Stomach (tissue), 9 donors: ENCODE results near the gene LSM12. TPM values are rescaled to one million over a fixed set of nuclear protein-coding genes. Genes with fewer than 3 reads are reported as not detected.

ENCODE experiments used
- DNase-seq, 2 donors: peaks; one replicate each; pipeline versions ENCODE4 v3.0.0 to v3.0.0-alpha.2; 2013 to 2019
- H3K27ac ChIP-seq, 5 donors: fragments of 200-600 bp in 4 of 5; sonication (generic) in 4 of 5; one replicate each; pipeline ENCODE4 v1.5.1; 2013 to 2019; ENCODE audit warnings: mild to moderate bottlenecking in 1 of 5, moderate library complexity in 1 of 5
- H3K27me3 ChIP-seq, 3 donors: fragments of 200-600 bp; sonication (generic); one replicate each; pipeline ENCODE4 v1.5.1; 2017 to 2019; ENCODE audit warnings: mixed run types in 1 of 3
- H3K36me3 ChIP-seq, 4 donors: fragments of 200-600 bp; sonication (generic); 1 replicate in 3 of 4; 2 replicates in 1 of 4; pipeline ENCODE4 v1.5.1; 2016 to 2019
- H3K4me1 ChIP-seq, 4 donors: fragments of 200-600 bp; sonication (generic); one replicate each; pipeline ENCODE4 v1.5.1; 2016 to 2019
- H3K4me3 ChIP-seq, 4 donors: fragments of 200-600 bp; sonication (generic) in 3 of 4; one replicate each; pipeline ENCODE4 v1.5.1; 2016 to 2019; ENCODE audit warnings: mild to moderate bottlenecking in 1 of 4
- H3K9me3 ChIP-seq, 4 donors: fragments of 200-600 bp; sonication (generic); one replicate each; pipeline ENCODE4 v1.5.1; 2016 to 2019
- CTCF ChIP-seq, 7 experiments: fragments of 450-650 bp in 4 of 7; fragments of 200-600 bp in 3 of 7; sonication (generic) in 3 of 7; IDR thresholded peaks; one replicate each; pipeline ENCODE4 v1.5.1; 2016 to 2019; ENCODE audit warnings: antibody characterized with exemption in 7 of 7, control low read depth in 2 of 7, mild to moderate bottlenecking in 1 of 7
- EP300 ChIP-seq: sonication (generic); formaldehyde crosslinking; IDR thresholded peaks from one replicate; pipeline ENCODE4 v1.6.1; 2017; ENCODE audit warnings: antibody characterized with exemption
- POLR2A ChIP-seq, 4 donors: fragments of 450-650 bp; IDR thresholded peaks; one replicate each; pipeline ENCODE4 v1.6.1; 2016; ENCODE audit warnings: antibody characterized with exemption in 4 of 4, control low read depth in 2 of 4, mild to moderate bottlenecking in 1 of 4, moderate library complexity in 1 of 4
- POLR2AphosphoS5 ChIP-seq, 3 donors: sonication (generic); formaldehyde crosslinking; IDR thresholded peaks; one replicate each; pipeline ENCODE4 v1.6.1; 2016; ENCODE audit warnings: antibody characterized with exemption in 3 of 3
- WGBS, 5 donors: extraction: QIAGEN DNeasy Blood & Tissue Kit in 3 of 5; methylation state at CpG; one replicate each; pipeline versions ENCODE4 v1.1.5 to v1.1.7; 2013 to 2018; 5-methylcytosine and 5-hydroxymethylcytosine counted together
- intact Hi-C: fragments of 100-400 bp; cut with DNase I; formaldehyde crosslinking; loops from one replicate; pipeline ENCODE4 v1.15.1; 2023; ENCODE audit warnings: low total_unique reads
- polyA plus RNA-seq, 3 donors: library from polyadenylated mRNA; stranded (reverse); fragments of 200-250 nt; gene quantifications; one replicate each; pipeline ENCODE4 v1.2.3, GENCODE V29; 2013
- total RNA-seq, 5 donors: library from RNA; depleted of rRNA; stranded (reverse); fragments of >200 nt; gene quantifications; one replicate each; pipeline versions ENCODE4 v1.1.0 to v1.2.3, GENCODE V29; 2014 to 2016
- donor health status: healthy with polysubstance abuse.
- donor health status: Bipolar disorder and iron deficiency.
- donor health status: healthy.

Gene LSM12
- total and polyA plus RNA-seq, 8 donors, result 19.8 to 34.5 (median 30.2) TPM

GRCh38 chr17:44071198-44071520 lies 4.7 kb upstream of the LSM12 start:
- H3K27me3 ChIP-seq, result no peaks in the 10 kb centered on the region
- WGBS, 5 donors, result 1% methylated on average over 3 of the region's 3 CpGs
- H3K4me1 ChIP-seq, result peaks cover 22 to 55% (median 36%) of the 10 kb centered on the region in 4 donors
- H3K27ac ChIP-seq, result peak overlapping the region; percentile 91 to 95 (median 93)
- no peak for TF ChIP-seq POLR2AphosphoS5 (IDR thresholded peaks at IDR 0.05)
- TF ChIP-seq EP300, result no peak
- no peak for TF ChIP-seq CTCF (IDR thresholded peaks at IDR 0.05)
- no peak for TF ChIP-seq POLR2A (IDR thresholded peaks at IDR 0.05)
- H3K9me3 ChIP-seq, result no peaks in the 10 kb centered on the region
- H3K36me3 ChIP-seq, result peaks cover 17 to 27% (median 20%) of the 10 kb centered on the region in 4 donors
- H3K4me3 ChIP-seq, result peak overlapping the region; percentile 67 to 79 (median 74)
- DNase-seq, result no peak
- intact Hi-C loops, result loop anchor here (5.0 kb wide), 1 partner anchor 41 kb away; no protein-coding TSS in a partner anchor

- Histone ChIP-seq H3K4me3 (peak within 1 kb of the TSS; percentile 67 to 79 (median 74)), H3K4me1 (peaks cover 22 to 59% (median 40%) of the 10 kb centered on the region in 4 donors), H3K36me3 (peaks cover 12 to 22% (median 15%) of the 10 kb centered on the region in 4 donors), H3K27ac (peak within 1 kb of the TSS; percentile 91 to 95 (median 93)), H3K9me3 (no peaks in the 10 kb centered on the region), H3K27me3 (no peaks in the 10 kb centered on the region)
- 0% methylated on average over 13 to 53 of the region's 53 CpGs for WGBS, 5 donors
- DNase-seq, result peak; percentile 95 to 99
- intact Hi-C loops, result loop anchor here (5.0 kb wide), 1 partner anchor 42 kb away; no protein-coding TSS in a partner anchor
- TF ChIP-seq POLR2AphosphoS5 (IDR thresholded peaks at IDR 0.05) (peak; percentile 92 to 99 (median 97)), CTCF (IDR thresholded peaks at IDR 0.05) (peak in 1 of 7 experiments; percentile 32), POLR2A (IDR thresholded peaks at IDR 0.05) (peak in 1 of 4 donors; percentile 39), EP300 (no peak)
Observed at GRCh38 chr17:44070455-44071197, 4.2 kb upstream of the LSM12 start, which contains the start of gene G6PC3. Gene G6PC3, plus strand, starts transcription at chr17:44070735. Its CDS starts 231 bp downstream, at chr17:44070966.

- DNase-seq, result peak in 1 of 2 donors; percentile 46
- WGBS, 5 donors, result 25 to 35% (median 28%) methylated on average over 7 of the region's 7 CpGs
- Histone ChIP-seq H3K36me3 (peaks cover 6 to 16% (median 9%) of the 10 kb centered on the region in 4 donors), H3K9me3 (no peaks in the 10 kb centered on the region), H3K27ac (peak overlapping the region; percentile 91 to 95 (median 93)), H3K27me3 (no peaks in the 10 kb centered on the region), H3K4me3 (peak overlapping the region; percentile 67 to 79 (median 74)), H3K4me1 (peaks cover 22 to 65% (median 46%) of the 10 kb centered on the region in 4 donors)
- no peak for TF ChIP-seq POLR2AphosphoS5 (IDR thresholded peaks at IDR 0.05)
- no peak for TF ChIP-seq EP300
- no peak for TF ChIP-seq POLR2A (IDR thresholded peaks at IDR 0.05)
- no peak for TF ChIP-seq CTCF (IDR thresholded peaks at IDR 0.05)
- intact Hi-C loops, result loop anchor here (5.0 kb wide), 1 partner anchor 42 kb away; no protein-coding TSS in a partner anchor
Observed at GRCh38 chr17:44069974-44070454, 3.5 kb upstream of the LSM12 start.

- TF ChIP-seq CTCF (IDR thresholded peaks at IDR 0.05) (no peak), POLR2A (IDR thresholded peaks at IDR 0.05) (no peak), POLR2AphosphoS5 (IDR thresholded peaks at IDR 0.05) (no peak), EP300 (no peak)
Observed at GRCh38 chr17:44067545-44067940, 1.1 kb upstream of the LSM12 start.

More at GRCh38 chr17:44067545-44067940, 1.1 kb upstream of the LSM12 start:
- peak overlapping the region in 4 of 5 donors; percentile 93 to 96 (median 95) for H3K27ac ChIP-seq
- WGBS, 5 donors, result 81 to 92% (median 89%) methylated on average over 9 of the region's 9 CpGs
- H3K4me3 ChIP-seq, result no peak overlapping the region
- no peaks in the 10 kb centered on the region for H3K27me3 ChIP-seq
- peaks cover 9 to 19% (median 15%) of the 10 kb centered on the region in 4 donors for H3K36me3 ChIP-seq
- H3K4me1 ChIP-seq, result peaks cover 34 to 71% (median 50%) of the 10 kb centered on the region in 4 donors
- intact Hi-C loops, result no loop called here
- no peak for DNase-seq
- H3K9me3 ChIP-seq, result no peaks in the 10 kb centered on the region
